ENCODE measurements around the gene OR10A3.

Gene OR10A3

GRCh38 chr11:7971846-7972245 lies 30.3 kb upstream of the OR10A3 start:
- H3K4me3 ChIP-seq = no peak overlapping the region
- H3K36me3 ChIP-seq = no peaks in the 10 kb centered on the region
- no peak for TF ChIP-seq Cebpa-rat (IDR thresholded peaks at IDR 0.05)
- H3K27ac ChIP-seq = no peak overlapping the region
- no peak overlapping the region for H3K9ac ChIP-seq
- no peaks in the 10 kb centered on the region for H3K9me3 ChIP-seq
- no peaks in the 10 kb centered on the region for H3K27me3 ChIP-seq
- no peaks in the 10 kb centered on the region for H3K4me1 ChIP-seq
- H4K20me1 ChIP-seq = no peaks in the 10 kb centered on the region
- no peak overlapping the region for H3K4me2 ChIP-seq

- H3K27ac ChIP-seq = no peak overlapping the region
- H3K27me3 ChIP-seq = no peaks in the 10 kb centered on the region
- no peak overlapping the region for H3K9ac ChIP-seq
- no peaks in the 10 kb centered on the region for H3K36me3 ChIP-seq
- H4K20me1 ChIP-seq = no peaks in the 10 kb centered on the region
- no peak for TF ChIP-seq Cebpa-rat (IDR thresholded peaks at IDR 0.05)
- H3K4me1 ChIP-seq = no peaks in the 10 kb centered on the region
- no peaks in the 10 kb centered on the region for H3K9me3 ChIP-seq
- no peak overlapping the region for H3K4me2 ChIP-seq
- H3K4me3 ChIP-seq = no peak overlapping the region
Measured at GRCh38 chr11:7969756-7970646, 28.5 kb upstream of the OR10A3 start.

GRCh38 chr11:7968686-7969085 lies 27.2 kb upstream of the OR10A3 start:
- Histone ChIP-seq H3K27ac (no peak overlapping the region), H4K20me1 (no peaks in the 10 kb centered on the region), H3K4me2 (no peak overlapping the region), H3K9me3 (no peaks in the 10 kb centered on the region), H3K36me3 (no peaks in the 10 kb centered on the region), H3K27me3 (no peaks in the 10 kb centered on the region), H3K9ac (no peak overlapping the region), H3K4me1 (peaks cover 11% of the 10 kb centered on the region), H3K4me3 (no peak overlapping the region)
- no peak for TF ChIP-seq Cebpa-rat (IDR thresholded peaks at IDR 0.05)

GRCh38 chr11:7967826-7968225 lies 26.3 kb upstream of the OR10A3 start:
- H3K36me3 ChIP-seq = no peaks in the 10 kb centered on the region
- H3K4me2 ChIP-seq = no peak overlapping the region
- no peaks in the 10 kb centered on the region for H3K27me3 ChIP-seq
- H3K4me1 ChIP-seq = peaks cover 14% of the 10 kb centered on the region
- no peaks in the 10 kb centered on the region for H4K20me1 ChIP-seq
- H3K27ac ChIP-seq = no peak overlapping the region
- no peak overlapping the region for H3K4me3 ChIP-seq
- no peak for TF ChIP-seq Cebpa-rat (IDR thresholded peaks at IDR 0.05)
- H3K9ac ChIP-seq = no peak overlapping the region
- H3K9me3 ChIP-seq = peaks cover 6% of the 10 kb centered on the region; the same call in 1 of the 2 replicates

GRCh38 chr11:7967097-7967496 lies 25.6 kb upstream of the OR10A3 start:
- Histone ChIP-seq H3K9me3 (peaks cover 13% of the 10 kb centered on the region; the same call in 1 of the 2 replicates), H3K4me1 (peaks cover 19% of the 10 kb centered on the region), H3K27me3 (no peaks in the 10 kb centered on the region), H3K9ac (no peak overlapping the region), H3K4me3 (no peak overlapping the region), H3K36me3 (no peaks in the 10 kb centered on the region), H4K20me1 (no peaks in the 10 kb centered on the region), H3K27ac (no peak overlapping the region), H3K4me2 (no peak overlapping the region)
- TF ChIP-seq Cebpa-rat (IDR thresholded peaks at IDR 0.05) = no peak

- Histone ChIP-seq H3K36me3 (no peaks in the 10 kb centered on the region), H3K9me3 (peaks cover 18% of the 10 kb centered on the region; the same call in 1 of the 2 replicates), H3K4me2 (peak within 1 kb of the TSS; percentile 41), H3K9ac (no peak within 1 kb of the TSS), H3K4me3 (no peak within 1 kb of the TSS), H3K4me1 (peaks cover 19% of the 10 kb centered on the region), H3K27ac (no peak within 1 kb of the TSS), H4K20me1 (no peaks in the 10 kb centered on the region), H3K27me3 (no peaks in the 10 kb centered on the region)
- no peak for TF ChIP-seq Cebpa-rat (IDR thresholded peaks at IDR 0.05)
Measured at GRCh38 chr11:7965386-7965785, 23.9 kb upstream of the OR10A3 start, which contains the start of gene NLRP10. NLRP10 (minus strand) TSS chr11:7965447; CDS start chr11:7963495, 1,952 bp downstream.

- peaks cover 22% of the 10 kb centered on the region; the same call in 1 of the 2 replicates for H3K9me3 ChIP-seq
- no peaks in the 10 kb centered on the region for H4K20me1 ChIP-seq
- no peak overlapping the region for H3K27ac ChIP-seq
- peaks cover 19% of the 10 kb centered on the region for H3K4me1 ChIP-seq
- no peak overlapping the region for H3K4me3 ChIP-seq
- H3K27me3 ChIP-seq = no peaks in the 10 kb centered on the region
- peak overlapping the region; percentile 41; the same call in 1 of the 2 replicates for H3K4me2 ChIP-seq
- H3K36me3 ChIP-seq = no peaks in the 10 kb centered on the region
- H3K9ac ChIP-seq = no peak overlapping the region
- TF ChIP-seq Cebpa-rat (IDR thresholded peaks at IDR 0.05) = no peak
Measured at GRCh38 chr11:7964873-7965272, 23.4 kb upstream of the OR10A3 start.

GRCh38 chr11:7964261-7964660 lies 22.8 kb upstream of the OR10A3 start:
- Histone ChIP-seq H3K4me3 (no peak overlapping the region), H3K4me2 (peak overlapping the region; percentile 41), H4K20me1 (no peaks in the 10 kb centered on the region), H3K27me3 (no peaks in the 10 kb centered on the region), H3K9me3 (peaks cover 22% of the 10 kb centered on the region; the same call in 1 of the 2 replicates), H3K36me3 (no peaks in the 10 kb centered on the region), H3K4me1 (peaks cover 19% of the 10 kb centered on the region), H3K9ac (no peak overlapping the region), H3K27ac (no peak overlapping the region)
- TF ChIP-seq Cebpa-rat (IDR thresholded peaks at IDR 0.05) = no peak

GRCh38 chr11:7955191-7955590 lies 13.7 kb upstream of the OR10A3 start:
- Histone ChIP-seq H3K9me3 (0 out of 2 replicates have a peak, but pooled peaks cover 4% of the 10 kb centered on the region), H3K27ac (no peak overlapping the region), H3K4me1 (no peaks in the 10 kb centered on the region), H3K4me3 (no peak overlapping the region), H3K9ac (no peak overlapping the region), H3K27me3 (no peaks in the 10 kb centered on the region), H4K20me1 (no peaks in the 10 kb centered on the region), H3K4me2 (no peak overlapping the region), H3K36me3 (no peaks in the 10 kb centered on the region)
- TF ChIP-seq Cebpa-rat (IDR thresholded peaks at IDR 0.05) = no peak

GRCh38 chr11:7949934-7950333 lies 8.4 kb upstream of the OR10A3 start:
- Histone ChIP-seq H3K27ac (no peak overlapping the region), H3K4me3 (no peak overlapping the region), H3K36me3 (no peaks in the 10 kb centered on the region), H3K9me3 (peaks cover 6% of the 10 kb centered on the region), H3K9ac (no peak overlapping the region), H3K27me3 (no peaks in the 10 kb centered on the region), H3K4me2 (no peak overlapping the region), H4K20me1 (no peaks in the 10 kb centered on the region), H3K4me1 (no peaks in the 10 kb centered on the region)
- TF ChIP-seq Cebpa-rat (IDR thresholded peaks at IDR 0.05) = no peak

All from BLaER1 (cell line).